PFSK-1 (cell line): ENCODE data around the gene C22orf42.

ENCODE experiments used
- FOXP2 ChIP-seq: optimal IDR thresholded peaks from 2 replicates; pipeline ENCODE3; 2011; ENCODE audit warnings: borderline replicate concordance, control low read depth, inconsistent platforms; ENCODE audit not compliant: insufficient read depth; ENCODE audit errors: extremely low read length, extremely low read depth
- POLR2AphosphoS5 ChIP-seq: IDR thresholded peaks from 2 replicates; pipeline ENCODE4 v1.6.1; 2012; ENCODE audit warnings: low read depth, mild to moderate bottlenecking, control low read depth, low read length, moderate library complexity
- REST ChIP-seq, 2 experiments: IDR thresholded peaks; 2 replicates each; pipeline versions ENCODE4 v1.6.1 to v1.8.0; 2011 to 2012; ENCODE audit warnings: low read depth in 2 of 2, low read length in 2 of 2, control low read depth in 1 of 2, inconsistent platforms in 1 of 2, mild to moderate bottlenecking in 1 of 2, moderate library complexity in 1 of 2; ENCODE audit not compliant: insufficient read depth in 1 of 2
- SIN3A ChIP-seq: IDR thresholded peaks from 2 replicates; pipeline ENCODE4 v1.6.1; 2012; ENCODE audit warnings: mild to moderate bottlenecking, low read length, moderate library complexity, borderline replicate concordance; ENCODE audit not compliant: insufficient read depth
- TAF1 ChIP-seq: IDR thresholded peaks from 2 replicates; pipeline ENCODE4 v1.6.1; 2012; ENCODE audit warnings: low read length, control low read depth, borderline replicate concordance; ENCODE audit not compliant: insufficient read depth

C22orf42 gene

GRCh38 chr22:32144496-32145274 lies 14.4 kb downstream of the C22orf42 start:
- no peak for TF ChIP-seq SIN3A
- TF ChIP-seq TAF1: no peak
- TF ChIP-seq FOXP2: no peak
- no peak for TF ChIP-seq REST (IDR thresholded peaks at IDR 0.05; ENCODE audit: insufficient read depth in 1 of 2, low read depth in 2 of 2, low read length in 2 of 2)

- TF ChIP-seq POLR2AphosphoS5 (no peak), FOXP2 (no peak), SIN3A (no peak), TAF1 (no peak), REST (IDR thresholded peaks at IDR 0.05; ENCODE audit: insufficient read depth in 1 of 2, low read depth in 2 of 2, low read length in 2 of 2) (no peak)
These were observed 16.5 kb downstream of the C22orf42 start for GRCh38 chr22:32142600-32142999.

GRCh38 chr22:32132783-32133182 lies 26.3 kb downstream of the C22orf42 start:
- TF ChIP-seq REST (IDR thresholded peaks at IDR 0.05; ENCODE audit: insufficient read depth in 1 of 2, low read depth in 2 of 2, low read length in 2 of 2) (no peak), SIN3A (no peak), POLR2AphosphoS5 (no peak), FOXP2 (no peak), TAF1 (no peak)

- TF ChIP-seq POLR2AphosphoS5 (no peak), TAF1 (no peak), SIN3A (no peak), REST (IDR thresholded peaks at IDR 0.05; ENCODE audit: insufficient read depth in 1 of 2, low read depth in 2 of 2, low read length in 2 of 2) (no peak), FOXP2 (no peak)
These were observed 27.0 kb downstream of the C22orf42 start for GRCh38 chr22:32132126-32132525.
